ENCODE measurements around the gene MCMBP. TPM values are rescaled to one million over a fixed set of nuclear protein-coding genes. Genes with fewer than 3 reads are reported as not detected.

Gene MCMBP
- total RNA-seq = 10 to 100 TPM; 13.6 to 22.8 (median 16.4) TPM
- polyA plus RNA-seq = 10 to 100 TPM in 1 of 2 donors, 1 to 10 TPM in 1; 7.5 to 14.4 TPM

DNA sequence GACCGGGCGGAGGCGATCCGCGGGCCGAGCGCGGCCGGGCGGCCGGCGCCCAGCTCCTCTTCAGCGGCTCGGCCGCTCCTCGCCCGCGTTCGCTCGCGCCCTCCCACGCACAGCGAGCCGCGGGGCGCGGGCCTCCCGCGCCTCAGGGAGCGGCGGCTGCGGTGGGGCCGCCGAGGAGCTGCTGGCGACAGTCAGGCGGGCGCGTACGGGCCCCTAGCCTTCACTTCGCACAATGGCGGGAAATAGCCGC, at the start of gene MCMBP:
Gene MCMBP, minus strand, starts transcription at position 234 of the 250 bp plus-strand sequence. CDS start 259 bp downstream, outside the sequence.
- H3K27me3 ChIP-seq = no peaks in the 10 kb centered on the region
- peak within 1 kb of the TSS; percentile 58 to 87 (median 79) for H3K27ac ChIP-seq
- intact Hi-C loops (cut with DNase I) = no loop called here
- no peaks in the 10 kb centered on the region for H3K36me3 ChIP-seq
- DNase-seq (no peak), ATAC-seq (peak in 2 of 4 donors; percentile 8 to 39), FAIRE-seq (no peak)
- no peaks in the 10 kb centered on the region for H3K9me3 ChIP-seq
- peak within 1 kb of the TSS; percentile 65 to 94 (median 75) for H3K4me3 ChIP-seq
- TF ChIP-seq, protein P1, sequence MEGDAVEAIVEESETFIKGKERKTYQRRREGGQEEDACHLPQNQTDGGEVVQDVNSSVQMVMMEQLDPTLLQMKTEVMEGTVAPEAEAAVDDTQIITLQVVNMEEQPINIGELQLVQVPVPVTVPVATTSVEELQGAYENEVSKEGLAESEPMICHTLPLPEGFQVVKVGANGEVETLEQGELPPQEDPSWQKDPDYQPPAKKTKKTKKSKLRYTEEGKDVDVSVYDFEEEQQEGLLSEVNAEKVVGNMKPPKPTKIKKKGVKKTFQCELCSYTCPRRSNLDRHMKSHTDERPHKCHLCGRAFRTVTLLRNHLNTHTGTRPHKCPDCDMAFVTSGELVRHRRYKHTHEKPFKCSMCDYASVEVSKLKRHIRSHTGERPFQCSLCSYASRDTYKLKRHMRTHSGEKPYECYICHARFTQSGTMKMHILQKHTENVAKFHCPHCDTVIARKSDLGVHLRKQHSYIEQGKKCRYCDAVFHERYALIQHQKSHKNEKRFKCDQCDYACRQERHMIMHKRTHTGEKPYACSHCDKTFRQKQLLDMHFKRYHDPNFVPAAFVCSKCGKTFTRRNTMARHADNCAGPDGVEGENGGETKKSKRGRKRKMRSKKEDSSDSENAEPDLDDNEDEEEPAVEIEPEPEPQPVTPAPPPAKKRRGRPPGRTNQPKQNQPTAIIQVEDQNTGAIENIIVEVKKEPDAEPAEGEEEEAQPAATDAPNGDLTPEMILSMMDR (IDR thresholded peaks at IDR 0.05) = no peak
- 1 to 3% methylated on average over 8 to 42 of the region's 42 CpGs for WGBS, 2 donors
- peaks cover 0 to 23% (median 8%) of the 10 kb centered on the region in 3 donors for H3K4me1 ChIP-seq

- Histone ChIP-seq H3K27me3 (no peaks in the 10 kb centered on the region), H3K27ac (no peak overlapping the region), H3K4me3 (no peak overlapping the region), H3K9me3 (no peaks in the 10 kb centered on the region), H3K4me1 (no peaks in the 10 kb centered on the region), H3K36me3 (peaks cover 0 to 59% (median 20%) of the 10 kb centered on the region in 3 donors)
- FAIRE-seq = no peak
- no peak for DNase-seq
- TF ChIP-seq, protein P1 (IDR thresholded peaks at IDR 0.05) = no peak
- intact Hi-C loops (cut with DNase I) = no loop called here
- ATAC-seq = no peak
- 90 to 91% methylated on average over 1 of the region's 1 CpG for WGBS, 2 donors
Measured at GRCh38 chr10:119919826-119920225, 47.2 kb upstream of the MCMBP start.

DNA sequence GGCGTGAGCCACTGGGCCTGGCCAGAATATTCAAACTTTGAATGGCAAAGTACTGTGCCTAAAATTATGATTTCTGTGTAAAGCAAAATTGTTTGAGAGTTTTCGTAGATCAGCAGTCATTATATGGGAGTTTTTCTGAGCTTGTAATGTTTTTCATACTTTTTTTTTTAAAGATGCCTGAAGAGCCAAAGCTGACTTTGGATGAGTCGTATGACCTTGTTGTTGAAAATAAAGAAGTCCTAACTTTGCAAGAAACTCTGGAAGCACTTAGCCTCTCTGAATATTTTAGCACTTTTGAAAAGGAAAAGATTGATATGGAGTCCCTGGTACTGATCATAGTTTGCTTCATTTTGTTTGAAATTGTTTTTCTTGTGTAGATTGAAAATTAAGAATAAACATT, 46.6 kb upstream of the MCMBP start:
- no peak for ATAC-seq
- peaks cover 0 to 57% (median 15%) of the 10 kb centered on the region in 3 donors for H3K36me3 ChIP-seq
- no peak for DNase-seq
- intact Hi-C loops (cut with DNase I) = no loop called here
- no peaks in the 10 kb centered on the region for H3K9me3 ChIP-seq
- no peak overlapping the region for H3K4me3 ChIP-seq
- FAIRE-seq = no peak
- H3K27me3 ChIP-seq = no peaks in the 10 kb centered on the region
- 93 to 96% methylated on average over 3 of the region's 3 CpGs for WGBS, 2 donors
- H3K4me1 ChIP-seq = no peaks in the 10 kb centered on the region
- no peak overlapping the region for H3K27ac ChIP-seq
- TF ChIP-seq, protein P1 (IDR thresholded peaks at IDR 0.05) = no peak

GRCh38 chr10:119917777-119918176, 45.1 kb upstream of the MCMBP start:
- intact Hi-C loops (cut with DNase I) = no loop called here
- Histone ChIP-seq H3K27ac (no peak overlapping the region), H3K36me3 (peaks cover 0 to 71% (median 16%) of the 10 kb centered on the region in 3 donors), H3K27me3 (no peaks in the 10 kb centered on the region), H3K9me3 (no peaks in the 10 kb centered on the region), H3K4me3 (no peak overlapping the region), H3K4me1 (no peaks in the 10 kb centered on the region)
- WGBS, 2 donors = 76% methylated on average over 3 of the region's 3 CpGs
- ATAC-seq = no peak
- TF ChIP-seq, protein P1 (IDR thresholded peaks at IDR 0.05) = no peak
- no peak for DNase-seq
- no peak for FAIRE-seq

GRCh38 chr10:119910689-119911088, 38.0 kb upstream of the MCMBP start:
- H3K9me3 ChIP-seq = no peaks in the 10 kb centered on the region
- TF ChIP-seq, protein P1 (IDR thresholded peaks at IDR 0.05) = no peak
- H3K27me3 ChIP-seq = no peaks in the 10 kb centered on the region
- no peaks in the 10 kb centered on the region for H3K4me1 ChIP-seq
- no peak for DNase-seq
- FAIRE-seq = no peak
- WGBS, 2 donors = 97 to 98% methylated on average over 6 of the region's 6 CpGs
- H3K36me3 ChIP-seq = peaks cover 0 to 57% (median 3%) of the 10 kb centered on the region in 3 donors
- ATAC-seq = no peak
- no peak overlapping the region for H3K27ac ChIP-seq
- no peak overlapping the region for H3K4me3 ChIP-seq
- intact Hi-C loops (cut with DNase I) = no loop called here
